Measurements from ENCODE around the gene NUDT21. TPM values are rescaled to one million over a fixed set of nuclear protein-coding genes. Genes with fewer than 3 reads are reported as not detected.
"Not testable (repeated sequence)": the region's sequence is repeated elsewhere in the genome, so short reads cannot be mapped to it uniquely, and the experiment has no call there.

Gene NUDT21
- total and polyA plus RNA-seq, 3 experiments from 2014 or later, result 77.2 to 359 (median 334) TPM

DNA sequence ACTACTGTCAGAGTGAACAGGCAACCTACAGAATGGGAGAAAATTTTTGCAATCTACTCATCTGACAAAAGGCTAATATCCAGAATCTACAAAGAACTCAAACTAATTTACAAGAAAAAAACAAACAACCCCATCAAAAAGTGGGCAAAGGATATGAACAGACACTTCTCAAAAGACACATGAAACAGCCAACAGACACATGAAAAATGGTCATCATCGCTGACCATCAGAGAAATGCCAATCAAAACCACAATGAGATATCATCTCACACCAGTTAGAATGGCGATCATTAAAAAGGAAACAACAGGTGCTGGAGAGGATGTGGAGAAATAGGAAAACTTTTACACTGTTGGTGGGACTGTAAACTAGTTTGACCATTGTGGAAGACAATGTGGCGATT, 54.4 kb downstream of the NUDT21 start:
- H3K4me3 ChIP-seq (ENCODE audit: low read length); H3K27ac Mint-ChIP-seq; H3K4me1 ChIP-seq (ENCODE audit: insufficient read depth, low read length); CTCF ChIA-PET; DNase-seq; POLR2A ChIA-PET; H3K27ac ChIP-seq (ENCODE audit: low read depth, low read length); H3K27me3 ChIP-seq (ENCODE audit: insufficient read depth, low read length, poor library complexity, severe bottlenecking); H3K27me3 Mint-ChIP-seq; H3K9me3 Mint-ChIP-seq; H3K9me3 ChIP-seq (ENCODE audit: low read length); H3K4me3 Mint-ChIP-seq: not testable (repeated sequence)
- H3K36me3 ChIP-seq (ENCODE audit: insufficient read depth, low read length), result peaks cover 15% of the 10 kb centered on the region
- Mint-ChIP-seq H3K4me1 (peaks cover 9 to 14% (median 10%) of the 10 kb centered on the region in 3 donors), H3K36me3 (peaks cover 14 to 71% (median 32%) of the 10 kb centered on the region in 3 donors)

DNA sequence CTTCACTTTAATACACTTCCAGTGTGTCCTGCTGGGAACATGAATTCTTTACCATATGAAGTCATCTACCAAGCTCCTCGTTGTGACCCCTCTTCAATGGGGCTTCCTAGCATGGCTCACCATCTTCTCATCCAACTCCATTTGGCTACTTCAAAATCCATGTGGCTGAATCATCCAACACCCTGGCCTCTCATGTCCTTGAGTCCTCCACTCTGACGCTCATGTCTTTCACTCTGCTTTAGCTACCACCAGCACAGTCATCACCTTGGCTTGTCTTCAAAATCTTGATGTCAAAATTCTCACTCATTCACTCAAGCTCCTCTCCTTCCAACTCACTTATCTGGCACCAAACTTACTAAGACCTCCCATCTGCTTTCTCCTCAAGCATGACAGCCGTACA, 61.6 kb downstream of the NUDT21 start:
- H3K4me1 Mint-ChIP-seq, result peaks cover 6 to 9% (median 7%) of the 10 kb centered on the region in 3 donors
- peak overlapping the region in 1 of 8 donors; percentile 49 for H3K27ac Mint-ChIP-seq
- DNase-seq, result no peak
- ChIA-PET POLR2A (no interaction called here), CTCF (no interaction called here)
- no peak overlapping the region for H3K4me3 Mint-ChIP-seq
- Histone ChIP-seq H3K27ac (ENCODE audit: low read depth, low read length) (no peak overlapping the region), H3K9me3 (ENCODE audit: low read length) (no peaks in the 10 kb centered on the region), H3K27me3 (ENCODE audit: insufficient read depth, low read length, poor library complexity, severe bottlenecking) (no peaks in the 10 kb centered on the region), H3K4me1 (ENCODE audit: insufficient read depth, low read length) (no peaks in the 10 kb centered on the region), H3K4me3 (ENCODE audit: low read length) (no peak overlapping the region), H3K36me3 (ENCODE audit: insufficient read depth, low read length) (peaks cover 45% of the 10 kb centered on the region)
- no peaks in the 10 kb centered on the region for H3K9me3 Mint-ChIP-seq
- H3K36me3 Mint-ChIP-seq, result peaks cover 31 to 87% (median 37%) of the 10 kb centered on the region in 3 donors
- H3K27me3 Mint-ChIP-seq, result no peaks in the 10 kb centered on the region

DNA sequence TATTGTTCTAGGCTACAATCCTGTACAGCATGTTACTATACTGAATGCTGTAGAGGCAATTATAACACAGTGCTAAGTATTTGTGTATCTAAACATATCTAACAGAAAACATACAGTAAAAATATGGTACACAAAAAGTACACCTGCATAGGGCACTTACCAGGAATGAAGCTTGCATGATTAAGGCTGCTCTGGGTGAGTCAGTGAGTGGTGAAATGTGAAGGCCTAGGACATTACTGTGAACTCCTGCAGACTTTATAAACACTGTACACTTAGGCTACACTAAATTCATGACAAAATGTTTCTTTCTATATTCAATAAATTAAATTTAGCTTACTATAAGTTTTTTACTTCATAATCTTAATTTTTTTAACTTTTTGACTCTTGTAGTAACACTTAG, 62.9 kb downstream of the NUDT21 start:
- Histone ChIP-seq H3K4me1 (ENCODE audit: insufficient read depth, low read length) (no peaks in the 10 kb centered on the region), H3K27ac (ENCODE audit: low read depth, low read length) (no peak overlapping the region), H3K36me3 (ENCODE audit: insufficient read depth, low read length) (peaks cover 58% of the 10 kb centered on the region), H3K27me3 (ENCODE audit: insufficient read depth, low read length, poor library complexity, severe bottlenecking) (no peaks in the 10 kb centered on the region), H3K4me3 (ENCODE audit: low read length) (no peak overlapping the region), H3K9me3 (ENCODE audit: low read length) (no peaks in the 10 kb centered on the region)
- no peak overlapping the region for H3K4me3 Mint-ChIP-seq
- POLR2A ChIA-PET, result no interaction called here
- DNase-seq, result no peak
- peaks cover 0 to 6% (median 0%) of the 10 kb centered on the region in 5 donors for H3K9me3 Mint-ChIP-seq
- no peaks in the 10 kb centered on the region for H3K27me3 Mint-ChIP-seq
- H3K27ac Mint-ChIP-seq, result no peak overlapping the region
- CTCF ChIA-PET, result no interaction called here
- peaks cover 0 to 2% (median under 1%) of the 10 kb centered on the region in 3 donors for H3K4me1 Mint-ChIP-seq
- H3K36me3 Mint-ChIP-seq, result peaks cover 45 to 91% (median 45%) of the 10 kb centered on the region in 3 donors

DNA sequence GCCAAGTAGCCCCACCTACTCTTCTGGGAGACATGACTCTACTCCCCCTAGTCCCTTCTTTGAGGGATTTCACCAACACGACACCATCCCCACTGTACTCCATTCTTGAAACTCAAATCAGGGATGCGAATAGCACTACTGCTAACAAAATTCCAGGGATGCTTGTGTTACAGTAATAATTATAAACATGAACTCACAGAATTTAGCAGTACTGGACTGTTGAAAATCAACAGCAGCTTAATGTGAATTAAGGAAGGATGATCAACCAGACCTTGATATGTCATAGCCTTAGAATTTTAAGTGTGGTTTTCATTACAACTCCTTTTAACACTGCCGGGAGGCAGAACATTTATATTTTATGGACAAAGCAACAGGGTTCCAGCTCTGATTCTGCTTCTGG, 63.7 kb downstream of the NUDT21 start:
- POLR2A ChIA-PET, result no interaction called here
- H3K27ac Mint-ChIP-seq, result no peak overlapping the region
- H3K36me3 Mint-ChIP-seq, result peaks cover 46 to 90% (median 50%) of the 10 kb centered on the region in 3 donors
- H3K4me3 Mint-ChIP-seq, result no peak overlapping the region
- H3K27me3 Mint-ChIP-seq, result no peaks in the 10 kb centered on the region
- peaks cover 61% of the 10 kb centered on the region for H3K36me3 ChIP-seq (ENCODE audit: insufficient read depth, low read length)
- H3K9me3 ChIP-seq (ENCODE audit: low read length), result no peaks in the 10 kb centered on the region
- DNase-seq, result no peak
- H3K4me1 Mint-ChIP-seq, result peaks cover 0 to 2% (median 0%) of the 10 kb centered on the region in 3 donors
- H3K9me3 Mint-ChIP-seq, result peaks cover 0 to 9% (median under 1%) of the 10 kb centered on the region in 5 donors
- no peak overlapping the region for H3K27ac ChIP-seq (ENCODE audit: low read depth, low read length)
- CTCF ChIA-PET, result no interaction called here
- no peak overlapping the region for H3K4me3 ChIP-seq (ENCODE audit: low read length)
- no peaks in the 10 kb centered on the region for H3K4me1 ChIP-seq (ENCODE audit: insufficient read depth, low read length)
- no peaks in the 10 kb centered on the region for H3K27me3 ChIP-seq (ENCODE audit: insufficient read depth, low read length, poor library complexity, severe bottlenecking)

DNA sequence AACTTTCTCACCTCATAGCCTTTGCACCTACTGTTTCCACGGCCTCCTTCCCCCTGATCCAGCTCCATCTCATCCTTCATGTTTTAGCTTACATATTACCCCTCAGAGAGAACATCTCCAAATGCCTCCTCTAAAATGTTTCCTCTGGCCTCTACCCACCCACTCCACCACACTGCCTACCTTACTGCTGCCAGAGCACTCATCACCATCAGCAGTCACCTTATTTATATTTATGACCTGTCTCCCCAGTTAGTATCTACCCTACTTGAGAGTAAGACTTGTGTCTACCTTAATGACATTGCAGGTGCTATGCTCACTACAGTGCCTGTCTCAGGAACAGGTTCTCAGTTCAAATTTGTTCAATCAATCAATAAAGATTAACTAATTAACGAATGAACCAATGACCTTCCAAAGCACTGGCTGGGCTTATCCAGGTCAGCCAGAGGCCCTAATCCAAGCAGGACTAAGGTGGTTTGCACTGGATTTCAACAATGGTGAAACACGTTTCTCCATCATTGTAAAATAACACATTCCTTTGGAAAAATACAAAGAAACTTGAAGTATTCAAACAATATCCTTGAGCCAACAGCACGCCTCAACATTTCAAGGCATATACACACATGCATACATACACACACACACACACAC, 66.9 kb downstream of the NUDT21 start:
- Histone ChIP-seq H3K9me3 (ENCODE audit: low read length) (no peaks in the 10 kb centered on the region), H3K27me3 (ENCODE audit: insufficient read depth, low read length, poor library complexity, severe bottlenecking) (no peaks in the 10 kb centered on the region), H3K4me1 (ENCODE audit: insufficient read depth, low read length) (no peaks in the 10 kb centered on the region), H3K4me3 (ENCODE audit: low read length) (no peak overlapping the region), H3K27ac (ENCODE audit: low read depth, low read length) (no peak overlapping the region), H3K36me3 (ENCODE audit: insufficient read depth, low read length) (peaks cover 44% of the 10 kb centered on the region)
- DNase-seq, result no peak
- Mint-ChIP-seq H3K4me3 (no peak overlapping the region), H3K27me3 (no peaks in the 10 kb centered on the region), H3K9me3 (peaks cover 12 to 22% (median 14%) of the 10 kb centered on the region in 5 donors), H3K36me3 (peaks cover 60 to 92% (median 63%) of the 10 kb centered on the region in 3 donors), H3K27ac (no peak overlapping the region), H3K4me1 (no peaks in the 10 kb centered on the region)
- ChIA-PET CTCF (no interaction called here), POLR2A (no interaction called here)

DNA sequence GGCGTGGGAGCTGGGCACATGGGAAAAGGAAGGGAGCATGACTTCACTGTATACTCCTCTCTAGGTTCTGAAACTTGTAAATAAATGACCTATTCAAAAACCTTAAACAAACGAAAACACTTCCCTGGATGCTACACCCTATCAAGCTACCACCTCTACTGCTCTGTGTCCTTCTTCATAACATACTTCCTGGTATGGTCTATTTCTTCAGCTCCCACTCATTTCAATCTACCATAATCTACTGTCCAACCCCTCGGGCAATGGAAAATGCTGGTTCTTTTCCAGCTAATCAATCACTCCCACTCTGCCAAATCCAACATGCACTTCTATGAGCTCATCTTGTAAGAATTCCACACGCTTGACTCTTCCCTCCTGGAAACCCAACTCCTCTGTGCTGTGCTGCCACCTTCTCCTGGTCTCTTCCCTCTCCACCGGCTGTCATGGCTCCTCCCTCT, 68.2 kb downstream of the NUDT21 start:
- ChIA-PET CTCF (no interaction called here), POLR2A (interaction anchor here (0.7 kb wide), 1 partner anchor 68 kb away, joined by 4 read pairs; the partner anchor contains the start of genes NUDT21 and OGFOD1)
- peaks cover 12 to 26% (median 14%) of the 10 kb centered on the region in 5 donors for H3K9me3 Mint-ChIP-seq
- no peaks in the 10 kb centered on the region for H3K27me3 Mint-ChIP-seq
- no peak for DNase-seq
- Histone ChIP-seq H3K27ac (ENCODE audit: low read depth, low read length) (no peak overlapping the region), H3K4me3 (ENCODE audit: low read length) (no peak overlapping the region), H3K9me3 (ENCODE audit: low read length) (no peaks in the 10 kb centered on the region), H3K27me3 (ENCODE audit: insufficient read depth, low read length, poor library complexity, severe bottlenecking) (no peaks in the 10 kb centered on the region), H3K36me3 (ENCODE audit: insufficient read depth, low read length) (peaks cover 43% of the 10 kb centered on the region), H3K4me1 (ENCODE audit: insufficient read depth, low read length) (no peaks in the 10 kb centered on the region)
- peaks cover 5 to 11% (median 11%) of the 10 kb centered on the region in 3 donors for H3K4me1 Mint-ChIP-seq
- peaks cover 66 to 94% (median 75%) of the 10 kb centered on the region in 3 donors for H3K36me3 Mint-ChIP-seq
- no peak overlapping the region for H3K4me3 Mint-ChIP-seq
- peak overlapping the region in 3 of 8 donors; percentile 4 to 48 (median 37) for H3K27ac Mint-ChIP-seq

DNA sequence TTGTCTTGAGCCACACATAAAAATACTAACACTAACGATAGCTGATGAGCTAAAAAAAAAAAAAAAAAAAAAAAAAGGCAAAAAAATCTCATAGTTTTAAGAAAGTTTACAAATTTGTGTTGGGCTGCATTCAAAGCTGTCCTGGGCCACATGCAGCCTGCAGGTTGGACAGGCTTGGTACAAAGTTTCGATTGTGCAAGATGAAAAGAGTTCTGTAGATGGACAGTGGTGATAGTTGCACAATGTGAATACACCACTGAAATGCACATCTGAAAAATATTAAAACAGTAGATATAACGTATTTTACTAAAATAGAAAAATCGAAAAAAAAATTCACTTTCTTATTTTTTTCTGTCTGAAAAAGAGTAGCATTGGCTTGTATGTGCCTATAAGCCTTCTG, 68.7 kb downstream of the NUDT21 start:
- ChIA-PET CTCF (no interaction called here), POLR2A (interaction anchor here (0.7 kb wide), 1 partner anchor 69 kb away, joined by 4 read pairs; the partner anchor contains the start of genes NUDT21 and OGFOD1)
- H3K4me3 ChIP-seq (ENCODE audit: low read length), result no peak overlapping the region
- H3K9me3 Mint-ChIP-seq, result peaks cover 12 to 26% (median 14%) of the 10 kb centered on the region in 5 donors
- peaks cover 69 to 92% (median 75%) of the 10 kb centered on the region in 3 donors for H3K36me3 Mint-ChIP-seq
- H3K27me3 ChIP-seq (ENCODE audit: insufficient read depth, low read length, poor library complexity, severe bottlenecking), result no peaks in the 10 kb centered on the region
- H3K4me3 Mint-ChIP-seq, result no peak overlapping the region
- H3K27ac ChIP-seq (ENCODE audit: low read depth, low read length), result no peak overlapping the region
- DNase-seq, result no peak
- no peaks in the 10 kb centered on the region for H3K9me3 ChIP-seq (ENCODE audit: low read length)
- H3K4me1 ChIP-seq (ENCODE audit: insufficient read depth, low read length), result no peaks in the 10 kb centered on the region
- H3K27me3 Mint-ChIP-seq, result no peaks in the 10 kb centered on the region
- no peak overlapping the region for H3K27ac Mint-ChIP-seq
- peaks cover 40% of the 10 kb centered on the region for H3K36me3 ChIP-seq (ENCODE audit: insufficient read depth, low read length)
- H3K4me1 Mint-ChIP-seq, result peaks cover 8 to 14% (median 12%) of the 10 kb centered on the region in 3 donors

DNA sequence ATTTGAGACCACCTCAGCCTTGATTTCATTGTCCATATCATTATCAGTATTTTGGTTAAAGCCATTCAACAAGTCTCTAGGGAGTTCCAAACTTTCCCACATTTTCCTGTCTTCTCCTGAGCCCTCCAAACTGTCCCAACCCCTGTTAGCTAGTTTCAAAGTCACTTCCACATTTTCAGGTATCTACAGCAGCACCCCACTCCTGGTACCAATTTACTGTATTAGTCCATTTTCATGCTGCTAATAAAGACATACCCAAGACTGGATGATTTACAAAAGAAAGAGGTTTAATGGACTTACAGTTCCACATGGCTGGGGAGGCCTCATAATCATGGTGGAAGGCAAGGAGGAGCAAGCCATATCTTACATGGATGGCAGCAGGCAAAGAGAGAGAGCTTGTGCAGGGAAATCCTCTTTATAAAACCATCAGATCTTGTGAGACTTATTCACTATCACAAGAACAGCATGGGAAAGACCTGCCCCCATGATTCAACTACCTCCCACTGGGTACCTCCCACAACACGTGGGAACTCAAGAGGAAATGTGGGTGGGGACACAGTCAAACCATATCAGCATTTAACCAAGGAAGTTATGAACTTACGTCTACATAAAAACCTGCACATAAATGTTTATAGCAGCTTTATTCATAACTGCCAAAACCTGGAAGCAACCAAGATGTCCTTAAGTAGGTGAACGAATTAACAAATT, 70.2 kb downstream of the NUDT21 start:
- H3K9me3 ChIP-seq (ENCODE audit: low read length); H3K27me3 ChIP-seq (ENCODE audit: insufficient read depth, low read length, poor library complexity, severe bottlenecking); H3K4me1 ChIP-seq (ENCODE audit: insufficient read depth, low read length); H3K27ac Mint-ChIP-seq; POLR2A ChIA-PET; CTCF ChIA-PET; H3K27ac ChIP-seq (ENCODE audit: low read depth, low read length); H3K4me3 ChIP-seq (ENCODE audit: low read length); H3K27me3 Mint-ChIP-seq; H3K4me3 Mint-ChIP-seq; DNase-seq: not testable (repeated sequence)
- Mint-ChIP-seq H3K9me3 (peaks cover 12 to 26% (median 14%) of the 10 kb centered on the region in 5 donors), H3K36me3 (peaks cover 70 to 80% (median 71%) of the 10 kb centered on the region in 3 donors), H3K4me1 (peaks cover 12 to 21% (median 21%) of the 10 kb centered on the region in 3 donors)
- peaks cover 27% of the 10 kb centered on the region for H3K36me3 ChIP-seq (ENCODE audit: insufficient read depth, low read length)

All from CD8-positive, alpha-beta memory T cell (primary cell).